GM12878 (cell line): Measurements from ENCODE around the gene ACAP2. TPM values are rescaled to one million over a fixed set of nuclear protein-coding genes. Genes with fewer than 3 reads are reported as not detected.

ENCODE experiments used
- ATAC-seq: fragments of 200-7000 bp; cut with Tn5 transposase; 3 replicates; pipeline ENCODE4 v1.9.1; 2020; ENCODE audit warnings: mild to moderate bottlenecking, moderate library complexity
- BruUV-seq: library from RNA; stranded (reverse); fragments of 400-500 nt; replicated peaks from 2 replicates; lab custom pipeline; 2021; lab: Mats Ljungman, UMichigan
- CTCF ChIA-PET: fragments of 300-600 bp; sonication (Branson Sonifier 250); formaldehyde crosslinking; extraction: SDS; loops from one replicate; lab custom pipeline; 2021; ENCODE audit warnings: inconsistent platforms; lab: Yijun Ruan, JAX
- POLR2A ChIA-PET: fragments of 350-600 bp; formaldehyde crosslinking; extraction: SDS; loops from one replicate; lab custom pipeline; 2021; ENCODE audit warnings: inconsistent platforms; lab: Charles Lee
- RAD21 ChIA-PET: fragments of 300-600 bp; sonication (Branson Sonifier 250); formaldehyde crosslinking; loops from one replicate; lab custom pipeline; 2023; ENCODE audit warnings: antibody characterized with exemption; ENCODE audit not compliant: unreplicated experiment; lab: Charles Lee
- SMC1A ChIA-PET: fragments of 300-600 bp; sonication (Branson Sonifier 250); formaldehyde crosslinking; loops from one replicate; lab custom pipeline; 2023; ENCODE audit not compliant: unreplicated experiment, uncharacterized antibody; lab: Charles Lee
- DNase-seq: peaks from one replicate; pipeline ENCODE4 v3.0.0-alpha.2; 2011; ENCODE audit warnings: low read depth, low spot score
- FAIRE-seq: peaks from 3 replicates; lab custom pipeline; 2011; peaks lifted over from hg19 to GRCh38; lab: Jason Lieb, UNC
- H2AFZ ChIP-seq: 2 replicates; pipeline ENCODE4 v1.6.0; 2011; ENCODE audit warnings: low read depth, low read length, control low read depth; ENCODE audit not compliant: control insufficient read depth
- H3K27ac ChIP-seq: 2 replicates; pipeline ENCODE4 v1.5.1; 2011; ENCODE audit warnings: control low read depth; ENCODE audit not compliant: control insufficient read depth, insufficient read depth
- H3K27me3 ChIP-seq, 2 experiments: replicated peaks in 1 of 2; 2 replicates each; pipeline versions ENCODE4 v1.6.0 to v1.6.1; 2011; ENCODE audit warnings: low read length in 1 of 2; ENCODE audit not compliant: control insufficient read depth in 2 of 2, insufficient read depth in 2 of 2
- H3K36me3 ChIP-seq, 2 experiments: 2 replicates each; pipeline ENCODE4 v1.5.1; 2011; ENCODE audit warnings: low read length in 1 of 2; ENCODE audit not compliant: control insufficient read depth in 2 of 2, insufficient read depth in 2 of 2
- H3K4me1 ChIP-seq: 2 replicates; pipeline ENCODE4 v1.6.1; 2011; ENCODE audit warnings: mild to moderate bottlenecking, low read length, moderate library complexity, mixed read lengths; ENCODE audit not compliant: control insufficient read depth, insufficient read depth
- H3K4me2 ChIP-seq: 2 replicates; pipeline ENCODE4 v1.6.0; 2011; ENCODE audit warnings: control low read depth; ENCODE audit not compliant: control insufficient read depth, insufficient read depth
- H3K4me3 ChIP-seq: fragments of 200-600 bp; sonication (generic); 2 replicates; pipeline ENCODE4 v1.5.1; 2016
- H3K79me2 ChIP-seq: 2 replicates; pipeline ENCODE4 v1.6.0; 2011; ENCODE audit warnings: low read length; ENCODE audit not compliant: control insufficient read depth, insufficient read depth
- H3K9ac ChIP-seq: 2 replicates; pipeline ENCODE4 v1.8.0; 2011; ENCODE audit warnings: low read length, control low read depth, mixed read lengths; ENCODE audit not compliant: control insufficient read depth, insufficient read depth
- H3K9me3 ChIP-seq: replicated peaks from 3 replicates; pipeline ENCODE4 v1.5.1; 2011; ENCODE audit warnings: mild to moderate bottlenecking, low read length; ENCODE audit not compliant: control insufficient read depth, insufficient read depth
- H4K20me1 ChIP-seq: 2 replicates; pipeline ENCODE4 v1.6.0; 2011; ENCODE audit not compliant: control insufficient read depth, insufficient read depth
- ATF2 ChIP-seq: IDR thresholded peaks from 2 replicates; pipeline ENCODE4 v1.6.1; 2012; ENCODE audit warnings: low read length, inconsistent platforms
- CBX5 ChIP-seq: sonication (generic); IDR thresholded peaks from 2 replicates; pipeline ENCODE4 v1.6.1; 2016; ENCODE audit warnings: low read depth, moderate library complexity, mild to moderate bottlenecking, inconsistent platforms
- CHD2 ChIP-seq: IDR thresholded peaks from 2 replicates; pipeline ENCODE4 v1.6.1; 2011; ENCODE audit warnings: low read depth, low read length, improper control_type of control experiment, borderline replicate concordance
- ESRRA ChIP-seq: IDR thresholded peaks from 2 replicates; pipeline ENCODE4 v1.6.1; 2012; ENCODE audit warnings: mild to moderate bottlenecking, low read length, improper control_type of control experiment
- EZH2 ChIP-seq: IDR thresholded peaks from 2 replicates; pipeline ENCODE4 v1.6.1; 2012; ENCODE audit warnings: low read depth, mild to moderate bottlenecking, control low read depth, inconsistent platforms, low read length, borderline replicate concordance; ENCODE audit not compliant: control insufficient read depth
- FOXM1 ChIP-seq: IDR thresholded peaks from 2 replicates; pipeline ENCODE4 v1.6.1; 2012; ENCODE audit warnings: low read depth, mild to moderate bottlenecking, inconsistent platforms, low read length, moderate library complexity
- HCFC1 ChIP-seq: fragments of 150-350 bp; IDR thresholded peaks from 2 replicates; pipeline ENCODE4 v1.6.1; 2014; ENCODE audit warnings: low read length
- NFYB ChIP-seq: IDR thresholded peaks from 2 replicates; pipeline ENCODE4 v1.6.1; 2011; ENCODE audit warnings: low read depth, mild to moderate bottlenecking, low read length, improper control_type of control experiment, moderate library complexity; ENCODE audit not compliant: insufficient read depth
- POLR2A ChIP-seq: IDR thresholded peaks from 2 replicates; pipeline ENCODE4 v1.6.1; 2011; ENCODE audit warnings: low read depth, mild to moderate bottlenecking, low read length
- TAF1 ChIP-seq: IDR thresholded peaks from 2 replicates; pipeline ENCODE4 v1.6.1; 2011; ENCODE audit warnings: mild to moderate bottlenecking, low read depth, low read length, borderline replicate concordance
- USF2 ChIP-seq: IDR thresholded peaks from 2 replicates; pipeline ENCODE4 v1.6.1; 2011; ENCODE audit warnings: low read depth, low read length, improper control_type of control experiment, borderline replicate concordance
- ZBED1 ChIP-seq: IDR thresholded peaks from 2 replicates; pipeline ENCODE4 v1.6.1; 2016; ENCODE audit warnings: borderline replicate concordance
- WGBS: methylation state at CpG from one replicate; pipeline ENCODE4 v1.1.6; 2016; ENCODE audit warnings: low lambda C conversion rate; ENCODE audit not compliant: insufficient replicate concordance, insufficient coverage; ENCODE audit errors: missing lambda C conversion rate; 5-methylcytosine and 5-hydroxymethylcytosine counted together
- in situ Hi-C: fragments of 300-500 bp; cut with MboI; formaldehyde crosslinking; loops from 9 replicates; pipeline ENCODE4 v1.14.3; 2018; ENCODE audit warnings: mixed read lengths
- intact Hi-C: fragments of 100-400 bp; cut with micrococcal nuclease; formaldehyde crosslinking; loops from one replicate; pipeline ENCODE4 v1.14.2; 2022; ENCODE audit not compliant: unreplicated experiment
- polyA plus RNA-seq, 11 experiments: library from polyadenylated mRNA; depleted of rRNA in 4 of 11; unstranded in 6 of 11; stranded (reverse) in 5 of 11; fragments of >200 nt; fragmentation: Nextera tagmentation in 4 of 11; fragmentation: Illumina TruSeq in 1 of 11; extraction: Ambion mirVana in 4 of 11; extraction: Trizol in 1 of 11; gene quantifications; 1 replicate in 1 of 11; 2 replicates in 10 of 11; pipeline versions ENCODE4 v1.2.1 to v1.2.3, GENCODE V29; 2011 to 2016; ENCODE audit warnings: inconsistent platforms in 2 of 11, missing spikeins in 2 of 11, low read depth in 1 of 11
- total RNA-seq, 4 experiments: library from RNA; depleted of rRNA in 3 of 4; stranded (reverse); fragments of >200 nt in 3 of 4; fragmentation: Illumina TruSeq in 1 of 4; extraction: Trizol in 1 of 4; gene quantifications; 2 replicates each; pipeline versions ENCODE4 v1.2.1 to v1.2.3, GENCODE V29; 2013 to 2021
- TF ChIP-seq, protein P1 (sequence below): fragments of 450-650 bp; IDR thresholded peaks from 2 replicates; pipeline ENCODE4 v1.6.1; 2014; ENCODE audit warnings: mild to moderate bottlenecking

Gene ACAP2
- total and polyA plus RNA-seq, 10 of the 15 experiments (the other 5 are each of a cell fraction or from before 2014, with no cell fraction given), result 7.1 to 53.8 (median 35.7) TPM

DNA sequence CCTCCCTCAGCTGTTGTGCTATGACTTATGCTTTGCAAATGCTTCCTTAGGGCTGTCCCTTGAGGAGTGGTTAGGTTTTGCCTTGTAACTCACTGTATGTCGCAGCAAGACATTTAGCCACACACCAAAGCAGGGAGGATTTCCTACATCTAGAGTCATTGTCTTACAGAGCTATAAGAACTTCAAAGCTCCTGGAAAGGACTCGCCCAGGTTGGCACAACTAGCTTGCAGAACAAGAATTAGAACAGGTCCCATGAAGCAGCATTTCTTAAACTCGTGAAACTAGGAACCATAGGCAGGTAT, 19.4 kb upstream of the ACAP2 start (continued):
- no peak for TF ChIP-seq EZH2
- no peak for TF ChIP-seq NFYB
- no peak for TF ChIP-seq CBX5
- TF ChIP-seq FOXM1, result no peak
- TF ChIP-seq, protein P1, sequence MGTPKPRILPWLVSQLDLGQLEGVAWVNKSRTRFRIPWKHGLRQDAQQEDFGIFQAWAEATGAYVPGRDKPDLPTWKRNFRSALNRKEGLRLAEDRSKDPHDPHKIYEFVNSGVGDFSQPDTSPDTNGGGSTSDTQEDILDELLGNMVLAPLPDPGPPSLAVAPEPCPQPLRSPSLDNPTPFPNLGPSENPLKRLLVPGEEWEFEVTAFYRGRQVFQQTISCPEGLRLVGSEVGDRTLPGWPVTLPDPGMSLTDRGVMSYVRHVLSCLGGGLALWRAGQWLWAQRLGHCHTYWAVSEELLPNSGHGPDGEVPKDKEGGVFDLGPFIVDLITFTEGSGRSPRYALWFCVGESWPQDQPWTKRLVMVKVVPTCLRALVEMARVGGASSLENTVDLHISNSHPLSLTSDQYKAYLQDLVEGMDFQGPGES, result no peak
- no peak for TF ChIP-seq CHD2
- TF ChIP-seq ESRRA, result no peak
- no peak for TF ChIP-seq TAF1

GRCh38 chr3:195461594-195462307, 18.9 kb upstream of the ACAP2 start:
- H3K36me3 ChIP-seq, result no peaks in the 10 kb centered on the region
- CTCF ChIA-PET, result interaction anchor here (0.5 kb wide), 1 partner anchor 91 kb away, joined by 3 read pairs; no protein-coding TSS in a partner anchor
- no peak overlapping the region for H3K9ac ChIP-seq
- RAD21 ChIA-PET, result interaction anchor here (0.6 kb wide), 1 partner anchor 20 kb away, joined by 4 read pairs; no protein-coding TSS in a partner anchor
- no peak overlapping the region for H2AFZ ChIP-seq
- TF ChIP-seq HCFC1 (no peak), ATF2 (no peak), CHD2 (no peak), USF2 (no peak), POLR2A (no peak), ZBED1 (no peak)
- no peak overlapping the region for H3K4me3 ChIP-seq
- DNase-seq (no peak), ATAC-seq (no peak), FAIRE-seq (no peak)
- BruUV-seq, result no TSS peak
- SMC1A ChIA-PET, result no interaction called here
- in situ Hi-C loops, result loop anchor here (10.0 kb wide), 1 partner anchor 53 kb away; no protein-coding TSS in a partner anchor
- 53% methylated on average over 7 of the region's 7 CpGs for WGBS
- no peaks in the 10 kb centered on the region for H3K9me3 ChIP-seq
- H3K4me2 ChIP-seq, result no peak overlapping the region
- intact Hi-C loops, result no loop called here
- no peaks in the 10 kb centered on the region for H3K27me3 ChIP-seq
- H4K20me1 ChIP-seq, result no peaks in the 10 kb centered on the region
- no peak overlapping the region for H3K27ac ChIP-seq
- peaks cover 8% of the 10 kb centered on the region for H3K4me1 ChIP-seq
- H3K79me2 ChIP-seq, result no peaks in the 10 kb centered on the region
- POLR2A ChIA-PET, result no interaction called here
